ENCODE measurements around the gene OMA1.

GRCh38 chr1:58460469-58460868, 86.1 kb downstream of the OMA1 start:
- TF ChIP-seq HDGF (IDR thresholded peaks at IDR 0.05; ENCODE audit: borderline replicate concordance) (no peak), ELF4 (IDR thresholded peaks at IDR 0.05) (no peak), SP1 (IDR thresholded peaks at IDR 0.05) (no peak), SUZ12 (IDR thresholded peaks at IDR 0.05) (no peak), CTBP1 (IDR thresholded peaks at IDR 0.05; ENCODE audit: borderline replicate concordance) (no peak), PKNOX1 (IDR thresholded peaks at IDR 0.05) (no peak), FOXM1 (IDR thresholded peaks at IDR 0.05; ENCODE audit: borderline replicate concordance) (no peak), BHLHE40 (IDR thresholded peaks at IDR 0.05; ENCODE audit: borderline replicate concordance) (no peak), FOXA1 (IDR thresholded peaks at IDR 0.05) (no peak), ARNT (IDR thresholded peaks at IDR 0.05) (no peak), LEF1 (IDR thresholded peaks at IDR 0.05; ENCODE audit: borderline replicate concordance) (no peak), ZNF384 (IDR thresholded peaks at IDR 0.05) (no peak), NFRKB (IDR thresholded peaks at IDR 0.05) (no peak)
